Activated CD4-positive, alpha-beta T cell treated with anti-CD3 and anti-CD28 coated beads, Interleukin-2, amount 50 U/mL, for 16 hours (primary cell): Measurements from ENCODE around the gene ATF7IP.
"Not testable (repeated sequence)": the region's sequence is repeated elsewhere in the genome, so short reads cannot be mapped to it uniquely, and the experiment has no call there.

ENCODE experiments used
- DNase-seq: peaks from one replicate; pipeline ENCODE4 v3.0.0-alpha.2; 2020

The ATF7IP gene

DNA sequence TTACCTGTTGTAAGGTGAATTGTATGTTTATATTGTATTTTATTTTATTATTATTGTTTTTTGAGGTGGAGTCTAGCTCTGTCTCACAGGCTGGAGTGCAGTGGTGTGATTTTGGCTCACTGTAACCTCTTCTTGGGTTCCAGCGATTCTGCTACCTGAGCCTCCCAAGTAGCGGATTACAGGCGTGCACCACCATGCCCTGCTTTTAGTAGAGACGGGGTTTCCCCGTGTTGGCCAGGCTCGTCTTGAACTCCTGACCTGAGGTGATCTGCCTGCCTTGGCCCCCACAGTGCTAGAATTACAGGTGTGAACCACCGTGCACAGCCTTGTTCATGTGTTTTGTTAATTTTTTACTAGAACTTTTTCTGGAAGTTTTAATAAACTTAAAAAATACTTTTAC is 3.8 kb downstream of the ATF7IP start:
- no peak for DNase-seq

DNA sequence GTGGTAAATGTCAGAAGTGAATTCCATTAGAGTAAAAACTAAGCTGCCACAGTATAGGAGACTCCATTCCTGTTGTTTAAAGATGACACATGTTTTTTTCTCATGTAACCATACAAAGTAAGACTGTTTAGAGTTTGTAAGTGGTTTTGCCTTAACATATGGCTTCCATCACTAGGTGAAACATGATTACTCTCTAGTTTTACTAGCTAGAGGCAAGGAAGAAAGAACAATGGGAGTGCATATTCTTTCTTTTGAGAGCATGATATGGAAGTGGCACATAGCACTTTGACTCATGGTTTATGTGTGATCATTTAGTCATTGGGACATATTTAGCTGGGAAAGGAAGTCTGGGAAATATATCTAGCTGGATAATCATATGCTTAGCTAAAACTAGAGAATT is 7.7 kb downstream of the ATF7IP start:
- no peak for DNase-seq

- no peak for DNase-seq
Observed at GRCh38 chr12:14379508-14379907, 14.0 kb downstream of the ATF7IP start.

DNA sequence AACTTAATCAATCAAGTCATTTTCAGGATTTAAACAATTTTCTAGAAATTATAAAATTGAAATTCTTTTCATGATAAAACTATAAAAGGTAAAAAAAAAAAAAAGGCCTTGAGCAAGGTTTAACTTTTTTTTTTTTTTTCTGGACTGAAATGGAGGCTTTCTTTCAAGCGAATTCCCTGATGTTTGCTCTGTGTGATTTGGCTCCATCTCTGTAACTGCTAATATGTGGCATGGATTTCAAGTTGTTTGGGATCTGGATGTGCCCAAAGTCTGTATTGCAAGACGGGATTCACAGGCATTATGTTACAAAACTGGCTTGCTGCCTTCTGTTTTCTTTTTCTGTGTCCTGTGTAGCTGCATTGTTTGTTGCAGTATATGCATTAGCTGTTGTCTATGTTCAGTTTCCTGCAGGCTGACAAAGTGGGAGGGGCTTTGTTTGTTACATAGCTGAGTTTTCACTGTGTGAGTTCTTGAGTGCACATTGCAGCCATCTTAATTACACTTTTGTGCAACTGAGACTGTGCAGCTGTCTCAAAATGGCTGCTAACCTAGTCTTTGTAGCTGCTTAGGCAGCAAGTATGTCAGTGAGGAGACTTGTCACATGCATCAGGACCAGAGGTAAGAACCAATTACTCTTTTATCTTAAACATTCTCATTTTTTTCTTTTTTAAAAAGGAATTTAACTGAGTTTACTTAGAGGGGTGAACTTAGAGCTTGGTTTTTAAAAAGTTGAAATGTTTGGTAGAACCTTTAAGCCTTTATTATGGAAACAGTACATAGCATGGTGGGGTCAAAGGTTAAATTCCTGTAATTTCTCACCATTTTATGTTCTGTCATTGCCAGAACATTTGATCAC is 19.5 kb downstream of the ATF7IP start:
- peak; percentile 91 for DNase-seq

DNA sequence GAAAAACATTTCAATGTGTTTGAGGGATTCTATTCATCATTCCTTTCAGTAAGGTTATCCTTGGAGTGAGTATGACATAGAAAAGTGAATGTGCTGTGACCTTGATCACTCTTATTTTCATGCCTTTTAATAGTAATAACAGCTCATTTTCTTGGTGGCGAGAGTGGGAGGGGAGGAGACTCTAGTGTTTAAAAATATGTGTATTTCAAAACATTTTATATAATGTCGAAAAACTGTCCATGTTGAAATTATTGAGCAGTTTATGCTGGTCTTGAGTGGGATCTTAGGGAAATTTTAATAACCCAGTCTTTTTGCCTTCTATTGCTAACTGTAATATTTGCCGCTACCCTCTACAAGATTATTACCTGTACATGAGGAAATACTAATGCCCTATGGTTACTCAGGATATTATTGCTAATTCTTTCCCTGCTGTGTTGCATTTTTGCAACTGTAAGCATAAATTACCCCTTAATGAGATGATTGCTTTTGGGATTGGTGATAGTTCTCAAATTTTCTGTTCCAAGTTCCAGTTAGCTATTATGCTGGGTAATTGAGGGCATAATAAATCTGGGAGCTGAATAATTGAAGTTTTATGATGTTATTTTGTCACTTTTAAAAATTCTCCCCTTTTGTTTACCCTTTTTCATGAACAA is 21.9 kb downstream of the ATF7IP start:
- no peak for DNase-seq

- DNase-seq = no peak
Observed at GRCh38 chr12:14390449-14390848, 25.0 kb downstream of the ATF7IP start.

DNA sequence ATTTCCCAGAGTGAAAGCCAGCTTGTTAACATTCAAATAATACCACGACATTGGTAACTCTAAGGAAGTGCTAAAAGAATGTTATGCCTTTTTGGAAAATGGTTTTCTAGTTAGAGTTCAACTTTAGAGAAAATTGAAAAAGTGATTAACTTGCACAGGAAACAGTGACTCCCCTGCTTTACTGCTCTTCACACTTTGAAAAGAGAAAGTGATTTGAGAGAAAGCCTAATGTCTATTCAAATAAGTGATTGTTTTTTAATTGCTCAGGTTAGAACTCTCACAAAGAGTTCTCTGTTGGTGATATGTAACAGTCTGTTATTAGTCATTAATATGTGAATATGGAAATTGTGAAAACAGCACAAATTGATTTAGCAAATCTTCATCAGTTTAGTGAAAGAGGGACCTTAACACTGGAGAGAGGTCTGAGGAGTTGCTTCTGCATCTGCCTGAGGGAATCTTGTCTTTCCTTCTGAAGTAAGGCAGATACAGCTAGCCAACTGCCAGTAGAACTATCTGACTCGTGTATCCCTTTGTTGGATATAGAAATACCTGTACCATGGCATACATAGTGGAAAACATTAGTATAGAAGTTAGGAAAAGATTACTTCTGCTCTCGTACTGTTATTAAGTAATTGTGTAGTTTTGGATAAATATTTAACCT is 25.5 kb downstream of the ATF7IP start:
- DNase-seq = no peak

- DNase-seq = no peak
Observed at GRCh38 chr12:14393751-14394150, 28.3 kb downstream of the ATF7IP start.

DNA sequence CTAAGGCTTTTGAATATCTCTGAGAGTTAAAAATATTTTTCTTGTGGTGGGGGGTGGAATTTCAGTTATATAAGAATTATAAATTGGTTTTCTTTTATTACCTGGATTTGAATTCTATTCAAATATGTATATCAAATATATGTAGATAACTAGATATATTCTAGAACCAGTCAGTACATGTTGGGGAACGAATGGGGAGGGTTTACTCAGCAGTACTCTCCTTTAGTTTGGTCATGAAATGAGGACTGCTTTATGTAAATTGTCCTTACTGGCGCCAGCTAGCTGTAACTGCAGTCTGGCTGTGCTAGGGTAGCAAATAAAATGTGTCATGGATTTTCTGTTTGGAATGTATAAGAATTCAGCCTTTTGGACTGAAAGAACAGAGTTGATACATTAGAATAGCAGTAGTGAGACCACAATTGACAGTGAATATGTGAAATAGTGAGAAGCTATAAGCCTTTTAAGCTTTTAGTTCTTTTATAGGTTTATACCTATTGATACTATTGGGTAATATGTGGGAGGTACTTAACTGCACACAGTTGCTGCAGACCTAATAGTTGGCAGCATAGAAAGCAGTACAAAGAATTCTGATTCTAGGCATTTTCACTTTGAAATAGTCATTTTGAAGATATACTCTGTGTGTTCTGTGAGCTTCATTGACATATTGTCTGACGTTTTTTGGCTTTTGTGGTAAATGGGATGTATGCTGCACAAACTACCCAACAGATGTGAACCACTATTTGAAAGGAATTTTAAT is 29.0 kb downstream of the ATF7IP start:
- peak; percentile 84 for DNase-seq

DNA sequence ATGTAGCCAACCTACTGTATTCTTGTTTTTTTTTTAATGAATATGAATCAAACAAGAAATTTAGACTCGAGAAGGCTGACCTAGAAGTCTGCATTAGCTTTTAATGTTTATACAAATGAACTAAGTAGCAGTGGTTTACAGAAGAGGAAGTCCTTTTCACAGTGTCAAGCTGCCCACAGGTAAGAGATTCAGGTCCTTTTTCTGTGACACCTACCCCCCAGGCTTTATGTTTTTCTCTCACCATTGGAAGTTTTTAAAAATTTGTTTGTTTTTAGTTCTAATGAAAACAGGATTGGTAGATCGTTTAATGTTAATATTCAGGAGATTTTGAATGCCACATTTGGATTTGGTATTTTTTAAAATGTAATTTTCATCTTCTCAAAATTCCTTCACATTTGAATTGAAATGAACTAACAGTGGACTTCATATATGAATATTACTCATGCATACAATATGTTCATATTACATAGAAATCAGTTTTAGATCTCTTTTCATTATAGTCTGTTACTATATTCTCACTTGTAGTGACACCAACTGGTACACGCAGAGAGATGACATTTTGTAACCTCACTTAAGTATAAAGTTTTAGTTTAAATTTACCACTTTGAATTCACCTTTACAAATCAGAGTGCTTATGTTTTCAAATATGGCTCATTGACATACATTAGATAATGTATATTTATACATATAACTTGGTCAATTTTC is 29.7 kb downstream of the ATF7IP start:
- DNase-seq = no peak

- DNase-seq = peak; percentile 68
Observed at GRCh38 chr12:14396071-14396470, 30.6 kb downstream of the ATF7IP start.

DNA sequence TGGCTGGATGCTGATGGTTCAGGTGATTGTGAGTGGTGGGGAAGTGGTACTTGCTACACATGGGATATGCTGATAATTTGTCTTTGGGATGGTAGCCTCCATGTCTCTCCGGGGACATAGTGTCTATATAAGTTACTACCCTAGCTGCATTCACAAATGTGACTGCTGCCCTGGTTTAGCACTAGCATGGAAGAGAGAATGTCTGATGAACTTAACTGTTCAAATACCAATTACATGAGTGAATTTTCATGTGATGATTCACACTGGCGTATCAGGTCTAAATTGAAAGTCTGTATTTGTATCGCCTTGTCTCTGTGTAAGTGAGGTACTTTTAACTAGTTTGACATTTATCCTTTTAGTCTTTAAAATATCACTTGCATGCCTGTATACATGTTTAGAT is 34.4 kb downstream of the ATF7IP start:
- DNase-seq = peak; percentile 45

DNA sequence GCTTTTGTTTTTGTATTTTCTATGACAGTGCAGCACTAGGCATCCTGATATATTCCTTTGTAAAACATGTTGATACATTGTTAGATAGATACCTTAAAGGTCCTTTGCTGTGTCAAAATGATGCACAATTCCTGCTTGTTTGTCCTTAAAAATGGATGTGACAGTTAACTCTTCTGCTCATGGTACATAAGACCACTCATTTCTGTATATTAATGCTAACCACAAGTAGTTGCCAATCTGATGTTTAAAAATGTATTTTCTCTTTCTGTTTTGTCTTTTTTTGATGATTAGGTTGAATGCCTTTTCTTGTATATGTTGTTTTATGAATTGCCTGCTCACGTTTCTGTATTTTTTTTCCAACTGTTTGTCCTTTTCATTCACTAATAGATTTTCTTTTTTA is 35.1 kb downstream of the ATF7IP start:
- DNase-seq = peak; percentile 54

- DNase-seq = not testable (repeated sequence)
Observed at GRCh38 chr12:14401267-14401666, 35.8 kb downstream of the ATF7IP start.

- DNase-seq = no peak
Observed at GRCh38 chr12:14402697-14403096, 37.2 kb downstream of the ATF7IP start.

DNA sequence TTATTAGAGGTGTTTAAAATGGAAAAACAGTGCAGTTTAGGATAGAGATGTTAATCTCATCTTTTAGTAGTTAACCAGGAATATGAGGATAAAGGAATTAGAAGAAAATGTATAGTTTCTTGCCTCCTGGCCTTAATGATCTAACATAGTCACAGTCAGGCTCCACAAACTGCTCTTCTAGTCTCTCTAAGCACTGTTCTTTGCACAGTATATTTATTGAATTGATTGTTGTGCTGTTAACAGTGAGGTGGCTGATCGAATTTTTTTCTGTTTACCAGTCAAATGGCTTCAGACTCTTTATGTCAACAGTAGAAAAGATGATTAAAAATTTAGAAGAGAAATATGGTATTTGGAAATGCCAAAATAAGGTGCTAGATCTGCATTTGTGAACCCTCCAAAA is 37.8 kb downstream of the ATF7IP start:
- no peak for DNase-seq

DNA sequence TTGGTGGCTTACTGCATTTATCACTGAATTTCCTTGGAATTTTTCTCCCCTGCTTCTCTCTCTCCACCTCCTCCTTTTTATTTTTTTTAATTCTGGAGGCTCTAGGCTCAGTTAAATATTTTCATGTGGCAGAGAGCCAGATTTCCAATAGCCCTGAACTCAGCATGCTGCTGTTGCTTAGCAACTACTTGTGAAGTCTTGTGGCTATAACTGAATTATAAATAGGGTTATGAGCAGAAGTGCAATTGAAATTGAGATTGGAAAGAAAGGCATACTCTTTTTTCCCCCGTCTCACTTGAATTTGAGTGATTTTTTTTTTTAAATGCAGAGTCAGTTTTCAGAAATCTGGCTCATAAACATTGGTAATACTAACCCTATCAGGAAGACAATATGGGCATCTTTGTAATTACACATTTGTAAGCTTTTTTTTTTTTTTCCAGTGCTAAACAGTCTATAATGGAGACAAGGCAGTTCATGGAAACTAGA is 38.3 kb downstream of the ATF7IP start:
- DNase-seq = no peak

DNA sequence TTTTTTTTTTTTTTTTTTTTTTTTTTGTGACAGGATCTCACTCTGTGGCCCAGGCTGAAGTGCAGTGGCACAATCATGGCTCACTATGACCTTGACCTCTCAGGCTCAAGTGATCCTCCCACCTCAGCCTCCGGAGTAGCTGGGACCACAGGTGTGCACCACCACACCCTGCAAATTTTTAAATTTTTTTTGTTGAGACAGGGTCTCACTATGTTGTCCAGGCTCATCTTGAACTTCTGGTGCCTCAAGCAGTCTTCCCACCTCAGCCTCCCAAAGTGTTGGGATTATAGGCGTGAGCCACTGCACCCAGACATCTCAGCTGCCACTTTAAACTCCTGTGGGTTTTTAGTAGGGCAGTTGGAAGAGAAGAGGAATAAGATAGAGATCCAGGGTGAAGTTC is 39.9 kb downstream of the ATF7IP start:
- DNase-seq = not testable (repeated sequence)

DNA sequence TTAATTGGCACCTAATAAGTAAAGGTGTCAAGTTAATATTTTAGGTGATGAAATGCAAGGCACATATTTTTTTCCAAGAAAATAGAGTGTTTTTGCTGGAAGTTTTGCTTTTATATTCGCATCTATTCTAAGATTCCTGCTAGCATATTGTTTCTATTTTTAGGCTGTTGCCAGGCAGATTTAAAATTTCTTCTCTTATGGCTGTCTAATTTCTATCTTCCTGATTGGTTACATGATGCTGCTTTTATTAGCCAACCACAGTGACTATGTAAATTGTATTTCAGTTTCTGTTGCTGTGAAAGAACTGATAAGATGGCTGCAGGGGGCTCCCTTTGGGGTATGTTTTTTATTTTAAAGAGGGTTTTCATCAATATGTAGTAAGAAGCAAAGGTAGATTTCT is 42.7 kb downstream of the ATF7IP start:
- DNase-seq = no peak

GRCh38 chr12:14410177-14410576 is 44.7 kb downstream of the ATF7IP start:
- no peak for DNase-seq

- peak; percentile 51 for DNase-seq
Observed at GRCh38 chr12:14410841-14411569, 45.5 kb downstream of the ATF7IP start.

- DNase-seq = peak; percentile 28
Observed at GRCh38 chr12:14416658-14417057, 51.2 kb downstream of the ATF7IP start.
